Stimulated activated CD4-positive, alpha-beta T cell treated with anti-CD3 and anti-CD28 coated beads, Interleukin-12 subunit alpha, Interleukin-12 subunit beta, amount 100 ng/mL, for 24 hours (primary cell): Measurements from ENCODE around the gene DHPS.

Source experiments
- DNase-seq, 2 experiments: peaks; one replicate each; pipeline ENCODE4 v3.0.0-alpha.2; 2020; ENCODE audit warnings: low read depth in 2 of 2

The DHPS gene

DNA sequence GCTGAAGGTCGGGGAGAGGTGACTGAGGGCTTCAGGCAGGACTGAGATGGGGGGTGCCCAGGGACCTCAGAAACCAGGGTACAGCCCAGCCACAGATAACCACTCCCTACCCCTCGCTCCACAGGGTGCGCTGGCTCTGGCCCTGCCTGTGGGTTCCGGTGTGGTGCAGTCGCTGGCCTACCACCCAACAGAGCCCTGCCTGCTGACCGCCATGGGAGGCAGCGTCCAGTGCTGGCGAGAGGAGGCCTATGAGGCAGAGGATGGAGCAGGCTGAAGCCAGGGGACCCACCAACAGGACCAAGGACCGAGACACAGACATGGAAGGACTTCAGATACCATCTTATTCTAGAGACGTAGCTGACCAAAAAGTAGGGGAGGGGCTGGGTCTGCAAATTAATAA, 6.3 kb downstream of the DHPS start:
- no peak for DNase-seq

DNA sequence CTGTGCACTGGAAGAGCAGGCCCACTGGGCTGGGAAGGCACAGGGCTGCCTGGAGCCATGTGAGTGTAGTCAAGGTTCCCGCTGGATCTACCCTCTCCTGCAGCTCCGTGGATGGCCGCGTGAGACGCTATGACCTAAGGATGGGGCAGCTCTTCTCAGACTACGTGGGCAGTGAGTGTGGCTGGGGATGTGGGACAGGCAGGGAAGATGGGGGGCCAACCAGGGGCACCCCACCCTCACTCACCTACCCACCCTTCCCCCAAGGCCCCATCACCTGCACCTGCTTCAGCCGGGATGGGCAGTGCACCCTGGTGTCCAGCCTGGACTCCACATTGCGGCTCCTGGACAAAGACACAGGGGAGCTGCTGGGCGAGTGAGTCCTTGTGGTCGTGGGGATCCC, 8.9 kb downstream of the DHPS start:
- no peak for DNase-seq

DNA sequence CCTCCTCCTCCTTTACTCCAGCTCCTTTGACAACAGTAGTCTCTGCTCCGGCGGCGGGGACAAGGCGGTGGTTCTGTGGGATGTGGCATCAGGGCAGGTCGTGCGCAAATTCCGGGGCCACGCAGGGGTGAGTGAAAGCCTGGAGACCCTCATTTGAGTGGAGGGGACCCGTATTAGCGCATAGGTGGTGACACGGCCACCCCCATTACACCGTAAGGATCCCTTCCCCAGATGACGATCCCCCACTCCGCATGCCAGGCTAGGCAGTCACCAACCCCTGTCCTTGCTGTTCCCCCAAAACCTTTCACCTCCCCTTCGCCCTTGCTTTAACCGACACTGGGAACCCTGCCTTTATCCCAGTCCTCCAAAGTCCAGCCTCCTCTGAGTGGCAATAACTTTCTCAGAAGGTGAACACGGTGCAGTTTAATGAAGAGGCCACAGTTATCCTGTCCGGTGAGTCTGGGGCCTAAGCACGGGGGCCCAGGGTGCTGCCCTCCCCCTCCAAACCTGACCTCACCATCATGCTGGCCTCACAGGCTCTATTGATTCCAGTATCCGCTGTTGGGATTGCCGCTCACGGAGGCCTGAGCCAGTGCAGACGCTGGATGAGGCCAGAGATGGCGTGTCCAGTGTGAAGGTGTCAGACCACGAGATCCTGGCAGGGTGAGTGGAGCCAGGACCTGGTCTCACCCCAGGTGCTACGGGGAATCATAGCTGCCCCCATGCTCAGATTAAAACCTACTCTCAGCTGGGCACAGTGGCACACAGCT, 11.3 kb downstream of the DHPS start:
- no peak for DNase-seq

DNA sequence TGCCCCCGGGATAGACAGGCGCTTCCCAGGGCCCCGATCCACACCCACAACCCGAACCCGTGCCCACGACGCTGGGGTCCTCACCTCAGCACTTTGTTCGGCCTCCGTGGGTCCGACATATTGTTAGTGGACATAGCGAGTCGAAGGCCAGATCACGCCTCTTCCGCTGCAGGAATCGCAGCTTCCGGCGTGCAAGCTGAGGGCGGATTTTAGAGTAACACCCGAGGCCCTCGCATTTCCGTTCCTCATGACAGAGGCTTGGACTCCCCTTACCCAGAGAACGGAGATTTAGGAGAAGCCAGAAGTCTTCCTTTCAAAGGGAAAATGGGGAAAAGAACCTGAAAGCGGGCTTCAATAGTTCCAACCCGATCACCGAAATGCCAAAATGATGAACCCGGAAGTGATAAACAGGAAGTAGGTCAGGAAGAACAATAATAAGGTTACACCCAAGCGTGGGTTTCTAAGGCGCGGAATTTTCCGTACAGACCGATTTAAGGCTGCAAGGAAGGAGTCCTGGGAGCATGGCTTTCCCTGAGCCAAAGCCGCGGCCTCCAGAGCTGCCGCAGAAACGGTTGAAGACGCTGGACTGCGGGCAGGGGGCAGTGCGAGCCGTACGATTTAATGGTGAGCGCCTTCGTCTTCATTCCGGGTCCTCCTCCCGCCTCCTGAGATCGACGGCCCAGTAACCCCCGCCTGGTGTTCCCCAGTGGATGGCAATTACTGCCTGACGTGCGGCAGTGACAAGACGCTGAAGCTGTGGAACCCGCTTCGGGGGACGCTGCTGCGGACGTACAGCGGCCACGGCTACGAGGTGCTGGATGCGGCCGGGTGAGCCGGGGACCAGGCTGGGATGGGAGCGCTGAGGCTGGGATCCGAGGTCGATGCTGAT, 12.2 kb downstream of the DHPS start:
- peak; percentile 56 to 59 for DNase-seq

DNA sequence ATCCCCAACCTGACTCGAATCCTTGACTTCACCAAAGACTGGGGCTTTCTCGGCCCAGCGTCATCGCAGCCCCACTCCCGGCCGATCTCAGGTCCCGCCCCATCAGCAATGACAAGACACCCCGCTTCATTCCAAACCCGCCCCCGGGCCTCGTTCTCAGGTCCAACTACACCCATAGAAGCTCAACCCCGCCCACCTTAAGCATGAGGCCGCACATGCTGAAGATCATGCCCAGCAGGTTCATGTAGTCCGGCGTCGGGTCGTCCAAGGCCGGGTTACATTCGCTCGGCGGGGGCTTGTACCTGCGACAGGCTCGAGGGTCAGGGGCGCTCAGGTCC, 12.8 kb downstream of the DHPS start:
- peak in 1 of 2 experiments; percentile 54 for DNase-seq

DNA sequence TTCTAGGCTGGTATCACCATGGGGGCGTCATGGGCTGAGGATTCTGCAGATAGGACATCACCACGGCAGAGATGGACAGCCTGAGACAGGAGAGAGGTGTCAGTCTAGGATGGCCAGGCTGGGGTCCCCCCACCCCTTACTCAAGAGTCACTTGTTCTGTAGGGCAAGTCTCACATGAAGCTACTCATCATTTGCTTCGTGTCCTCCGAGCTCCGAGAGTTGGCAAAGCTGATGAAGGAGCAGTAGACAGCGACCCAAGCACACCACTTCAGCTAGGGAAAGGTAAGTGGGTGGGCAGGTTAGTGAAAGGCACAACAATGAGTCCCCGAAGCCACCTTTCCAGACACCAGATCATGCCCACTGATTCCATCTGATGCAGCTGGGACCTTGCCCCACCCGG, 13.3 kb downstream of the DHPS start:
- DNase-seq, result no peak

DNA sequence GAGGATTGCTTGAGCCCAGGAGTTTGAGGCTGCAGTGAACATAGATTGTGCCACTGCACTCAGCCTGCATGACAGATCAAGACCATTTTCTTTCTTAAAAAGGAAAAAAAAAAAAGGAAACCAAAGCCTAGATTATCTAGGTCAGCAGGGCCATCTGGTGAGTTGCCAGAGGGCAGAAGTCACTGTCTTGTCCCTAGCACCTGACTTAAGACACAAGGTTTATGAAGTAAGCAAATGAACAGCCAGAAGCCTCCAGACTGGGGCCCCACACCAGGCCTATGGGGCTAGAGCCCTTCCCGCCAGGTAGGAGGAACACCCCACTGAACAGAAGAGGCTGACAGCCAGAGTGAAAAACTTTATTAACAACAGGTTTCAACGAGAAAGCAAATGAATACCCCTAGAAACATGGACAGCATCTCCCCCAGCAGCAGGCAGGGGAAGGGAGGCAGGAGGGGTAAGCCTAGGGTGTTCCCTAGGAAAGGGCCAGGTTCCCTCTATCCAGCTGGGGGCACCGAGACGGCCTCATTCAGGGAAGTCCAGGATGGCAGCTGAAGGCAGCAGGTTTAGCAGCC, 13.9 kb downstream of the DHPS start:
- DNase-seq, result no peak

DNA sequence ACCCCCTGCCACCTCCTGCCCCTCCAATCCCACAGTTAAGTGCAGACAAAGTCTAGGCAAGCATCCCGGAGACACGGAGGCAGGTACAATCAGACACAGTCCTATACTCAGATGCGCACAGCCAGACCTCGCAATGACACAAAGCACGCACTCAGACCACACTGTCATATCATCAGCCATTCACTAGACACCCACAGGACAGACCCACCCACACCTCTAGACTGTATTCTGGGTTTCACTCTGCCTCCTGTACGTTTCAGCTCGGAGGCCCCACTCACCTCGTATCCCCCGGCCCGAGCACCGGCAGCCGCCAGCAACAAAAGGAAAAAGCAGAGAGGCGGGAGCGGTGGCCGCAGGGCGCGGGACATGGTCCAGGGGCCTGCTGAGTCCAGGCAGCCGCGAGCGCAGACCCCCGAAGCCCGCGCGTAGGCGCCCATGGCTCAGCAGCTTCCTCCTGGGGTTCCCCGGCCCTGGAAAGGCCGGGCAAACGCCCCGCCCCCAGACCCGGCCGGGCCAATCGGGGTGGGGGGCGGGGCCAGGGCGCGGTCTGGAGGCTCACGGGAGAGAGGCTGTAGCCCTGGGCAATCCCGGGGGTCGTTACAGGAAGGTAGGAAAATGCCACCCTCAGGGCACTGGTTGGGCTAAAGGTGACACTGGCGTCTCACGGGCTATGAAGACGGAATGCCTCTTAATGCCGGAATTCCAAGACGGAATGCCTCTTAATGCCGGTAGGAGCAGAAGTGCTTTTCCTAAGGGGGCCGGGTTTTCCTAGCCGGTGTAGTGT, 15.2 kb downstream of the DHPS start, which contains the start of the genes MAN2B1 and WDR83:
Gene MAN2B1 (minus strand): TSS at position 478 of the 784 bp plus-strand sequence. CDS start 41 bp downstream, at position 437.
Gene WDR83 (plus strand): TSS at position 543 of the 784 bp plus-strand sequence. CDS start 2,984 bp downstream, outside the sequence.
- DNase-seq, result peak; percentile 67 to 74

DNA sequence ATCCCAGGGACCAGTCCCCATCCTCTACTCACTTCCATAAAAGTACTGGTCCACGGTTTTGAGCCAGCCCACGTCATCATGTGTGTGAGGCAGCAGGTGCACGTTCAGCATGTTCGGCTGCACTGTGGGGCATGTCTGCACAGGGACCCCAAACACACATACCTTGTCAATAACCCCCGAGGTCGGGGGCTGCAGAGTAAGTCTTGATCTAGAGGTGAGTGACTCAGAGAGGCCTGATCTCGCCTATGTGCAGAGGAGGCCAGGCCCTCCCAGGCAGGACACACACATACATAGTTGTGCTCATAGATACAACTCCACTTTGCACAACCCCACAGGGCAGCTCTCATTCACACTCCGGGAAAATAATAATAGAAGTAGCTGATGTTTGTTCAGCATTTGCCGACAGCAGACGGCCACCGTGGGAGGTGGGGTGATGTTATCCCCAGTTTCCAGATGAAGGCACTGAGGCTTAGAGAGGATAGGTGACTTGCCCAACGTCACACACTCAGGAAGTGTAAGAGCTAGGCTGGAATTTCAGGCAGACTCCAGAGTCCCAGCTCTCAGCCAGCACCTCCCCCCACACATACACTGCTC, 15.9 kb downstream of the DHPS start:
- no peak for DNase-seq

DNA sequence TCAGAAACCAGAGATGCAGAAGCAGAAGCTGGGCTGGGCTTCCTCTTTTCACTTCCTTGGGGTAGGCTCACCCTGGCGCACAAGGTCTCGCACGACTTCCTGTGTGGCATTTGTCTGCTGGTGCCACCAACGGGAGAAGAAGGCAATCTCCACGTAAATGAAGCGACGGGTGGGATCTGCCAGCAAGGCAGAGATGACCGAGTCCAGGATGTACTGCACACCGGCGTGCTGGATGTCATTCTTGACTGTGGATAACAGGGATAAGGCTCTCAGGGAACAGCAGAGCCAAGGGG, 16.5 kb downstream of the DHPS start:
- peak in 1 of 2 experiments; percentile 43 for DNase-seq

DNA sequence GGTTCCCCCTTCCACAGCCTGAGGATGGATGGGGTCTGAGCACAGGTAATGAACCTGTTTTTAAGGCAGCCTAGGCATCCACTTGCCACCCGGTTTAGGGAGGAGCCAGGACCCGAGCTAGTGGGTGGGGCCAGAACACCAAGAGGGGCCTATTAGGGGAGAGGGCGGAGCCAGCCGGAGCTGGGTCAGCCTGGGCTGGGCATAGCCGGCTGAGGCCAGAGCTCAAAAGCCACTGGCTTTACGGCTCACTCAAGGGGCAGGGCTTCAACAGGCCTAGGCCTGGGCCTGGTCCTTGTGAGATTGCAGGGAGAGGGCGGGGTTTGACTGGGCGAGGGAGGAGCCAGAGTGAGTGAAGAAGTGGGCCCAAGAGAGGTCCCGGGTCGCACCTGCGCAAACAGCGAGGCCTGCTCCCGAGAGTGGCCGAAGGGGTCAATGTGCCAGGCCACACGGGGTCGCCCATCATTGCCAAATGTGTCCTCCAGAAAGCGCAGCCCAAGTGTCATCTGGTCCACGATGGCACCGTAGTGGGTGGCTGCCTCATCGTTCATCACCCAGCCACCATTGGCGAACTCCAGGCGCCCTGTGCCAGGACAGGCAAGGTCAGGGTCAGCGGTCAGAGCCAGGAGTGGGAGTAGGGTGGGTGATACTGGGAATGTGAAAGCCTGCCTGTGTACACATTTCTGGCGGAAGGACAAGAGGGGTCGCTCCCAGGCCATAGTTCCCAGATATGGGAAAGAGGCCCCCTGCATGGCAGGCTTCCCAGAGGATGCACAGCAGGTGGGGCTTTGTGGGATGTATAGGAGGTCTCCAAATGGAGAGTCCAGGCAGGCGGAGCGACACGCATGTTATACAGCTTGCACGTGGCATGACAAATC, 17.0 kb downstream of the DHPS start:
- no peak for DNase-seq

DNA sequence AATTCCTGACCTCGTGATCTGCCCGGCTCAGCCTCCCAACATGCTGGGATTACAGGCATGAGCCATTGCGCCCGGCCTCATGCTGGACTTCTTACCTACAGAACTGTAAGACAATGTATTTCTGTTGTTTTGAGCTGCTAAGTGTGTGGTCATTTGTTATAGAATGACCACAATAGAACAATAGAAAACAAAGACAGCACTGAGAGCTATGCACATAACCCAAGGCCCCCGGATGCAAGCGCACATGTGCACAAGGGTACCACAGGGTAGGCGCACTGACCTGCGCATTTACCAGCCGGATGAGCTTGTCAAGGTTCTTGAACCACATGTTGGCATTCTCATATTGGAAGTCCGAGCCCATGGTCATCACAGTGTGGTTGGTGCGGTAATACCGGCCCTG, 20.7 kb downstream of the DHPS start:
- no peak for DNase-seq

DNA sequence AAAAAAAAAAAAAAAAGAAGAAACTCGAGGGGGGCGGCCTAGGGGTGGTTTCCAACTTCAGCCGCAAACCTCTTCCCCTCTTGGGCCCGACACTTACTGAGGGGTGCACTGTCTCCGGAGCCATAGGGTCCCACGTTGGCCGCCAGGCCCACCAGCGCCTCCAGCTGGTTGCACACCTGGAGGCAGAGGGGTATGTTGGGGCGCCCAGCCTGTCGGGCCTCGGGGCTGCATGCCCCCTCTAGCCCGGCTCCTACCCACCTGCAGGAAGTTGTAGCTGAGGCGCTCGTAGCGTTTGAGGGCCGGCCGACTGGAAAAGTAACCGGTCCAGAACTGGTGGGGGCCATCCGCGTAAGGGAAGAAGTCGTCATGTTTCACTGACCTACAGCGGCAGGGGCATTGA, 23.7 kb downstream of the DHPS start:
- DNase-seq, result no peak

DNA sequence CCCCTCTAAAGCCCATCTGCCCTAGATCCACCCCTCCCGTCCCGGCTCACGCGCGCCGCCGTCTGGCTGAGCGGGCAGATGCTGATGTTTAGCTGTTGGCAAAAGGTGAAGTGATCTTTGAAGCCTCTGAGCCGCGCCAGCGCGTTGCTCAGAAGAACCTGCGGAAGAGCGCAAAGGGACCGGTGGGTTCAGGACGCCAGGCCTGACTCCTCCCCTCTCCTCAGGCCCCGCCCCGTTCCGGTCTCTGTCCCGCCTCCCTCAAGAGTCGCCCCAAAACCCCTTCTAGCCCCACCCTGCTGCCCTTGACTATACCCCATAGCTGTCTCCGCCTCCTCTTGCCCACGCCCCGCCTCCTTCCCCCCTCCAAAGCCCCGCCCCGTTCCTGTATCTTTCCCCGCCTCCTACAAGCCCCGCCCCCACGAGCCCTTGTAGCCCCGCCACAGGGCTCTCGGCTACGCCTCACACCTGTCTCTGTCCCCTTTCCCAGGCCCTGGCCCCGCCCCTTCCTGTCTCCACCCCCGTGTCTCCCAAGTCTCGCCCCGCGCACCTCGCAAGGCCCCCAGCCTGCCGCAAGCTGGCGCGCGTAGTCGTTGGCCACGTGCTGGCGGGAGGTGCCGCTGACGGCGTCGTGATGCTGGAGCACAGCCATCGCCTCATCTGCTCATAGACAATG, 24.6 kb downstream of the DHPS start:
- peak in 1 of 2 experiments; percentile 33 for DNase-seq

DNA sequence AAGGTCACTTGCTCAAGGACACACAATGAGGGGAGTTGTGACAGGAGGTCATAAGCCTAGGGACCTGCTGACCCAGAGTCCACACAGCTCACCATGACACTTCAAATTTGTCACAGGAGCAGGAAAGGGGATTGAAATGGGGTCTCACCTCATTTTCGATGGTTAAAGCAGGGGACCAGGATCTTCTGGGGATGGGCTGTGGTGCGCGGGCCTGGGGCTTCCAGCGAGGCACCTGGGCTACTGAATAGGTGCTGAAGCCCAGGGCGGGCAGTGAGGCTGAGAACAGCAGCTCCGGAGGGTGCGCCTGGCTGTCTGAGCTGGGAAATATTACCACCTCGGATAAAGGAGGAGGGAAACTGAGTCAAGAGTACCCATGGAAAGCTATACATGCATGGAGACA, 26.1 kb downstream of the DHPS start:
- no peak for DNase-seq

DNA sequence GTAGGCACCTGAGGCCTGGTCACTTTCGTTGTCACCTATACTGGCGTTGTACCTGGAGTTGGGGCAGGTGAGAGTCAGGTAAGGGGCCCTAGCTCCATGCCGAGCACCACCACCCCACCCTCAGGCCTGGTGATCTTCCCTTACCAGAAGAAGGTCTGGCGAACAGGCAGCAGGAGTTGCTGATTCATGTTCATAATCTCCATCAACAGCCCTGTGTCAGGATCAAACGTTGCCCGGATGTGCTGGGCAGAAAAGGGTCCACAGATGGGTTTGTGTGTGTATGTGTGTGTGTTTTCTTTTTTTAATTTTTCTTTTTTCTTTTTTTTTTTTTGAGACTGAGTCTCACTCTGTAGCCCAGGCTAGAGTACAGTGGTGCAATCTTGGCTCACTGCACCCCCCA, 29.5 kb downstream of the DHPS start:
- DNase-seq, result no peak

DNA sequence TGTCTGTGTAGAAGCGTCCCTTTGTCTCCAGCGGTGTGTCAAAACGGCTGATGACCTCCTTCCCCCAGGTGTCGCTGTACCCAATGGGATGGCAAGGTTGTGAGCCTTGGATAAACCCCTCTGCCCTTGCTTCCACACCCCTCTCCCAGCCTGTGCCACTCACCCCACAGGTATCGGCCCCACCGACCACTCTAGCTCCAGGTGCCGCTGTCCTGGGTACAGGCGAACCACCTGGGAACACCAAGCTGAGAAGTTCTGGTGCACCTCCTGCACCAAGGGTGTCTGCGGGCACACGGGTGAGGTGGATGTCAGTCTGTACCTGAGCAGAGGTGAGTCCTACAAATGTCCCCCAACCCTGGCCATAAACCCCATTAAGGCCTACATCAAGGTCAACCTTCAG, 31.7 kb downstream of the DHPS start:
- no peak for DNase-seq

DNA sequence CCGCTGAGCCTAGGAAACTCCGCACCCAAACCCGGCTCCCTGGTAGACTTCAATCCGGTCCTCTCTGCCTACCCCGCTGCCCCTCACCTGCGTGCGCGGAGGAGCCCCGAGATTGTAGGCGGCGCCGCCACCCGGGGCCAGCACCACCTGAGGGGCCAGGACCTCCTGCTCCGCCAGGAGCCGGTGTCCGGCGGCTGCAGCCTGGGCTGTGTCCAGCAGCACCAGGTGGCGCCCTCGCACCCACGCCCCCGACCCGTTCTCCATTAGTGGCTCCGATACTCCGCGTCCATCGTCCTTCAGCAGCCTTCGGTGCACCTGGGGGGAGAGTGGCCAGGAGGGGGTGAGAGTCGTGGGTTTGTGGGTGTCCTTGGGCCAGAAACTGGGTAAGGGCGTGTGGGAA, 33.6 kb downstream of the DHPS start:
- DNase-seq, result no peak

DNA sequence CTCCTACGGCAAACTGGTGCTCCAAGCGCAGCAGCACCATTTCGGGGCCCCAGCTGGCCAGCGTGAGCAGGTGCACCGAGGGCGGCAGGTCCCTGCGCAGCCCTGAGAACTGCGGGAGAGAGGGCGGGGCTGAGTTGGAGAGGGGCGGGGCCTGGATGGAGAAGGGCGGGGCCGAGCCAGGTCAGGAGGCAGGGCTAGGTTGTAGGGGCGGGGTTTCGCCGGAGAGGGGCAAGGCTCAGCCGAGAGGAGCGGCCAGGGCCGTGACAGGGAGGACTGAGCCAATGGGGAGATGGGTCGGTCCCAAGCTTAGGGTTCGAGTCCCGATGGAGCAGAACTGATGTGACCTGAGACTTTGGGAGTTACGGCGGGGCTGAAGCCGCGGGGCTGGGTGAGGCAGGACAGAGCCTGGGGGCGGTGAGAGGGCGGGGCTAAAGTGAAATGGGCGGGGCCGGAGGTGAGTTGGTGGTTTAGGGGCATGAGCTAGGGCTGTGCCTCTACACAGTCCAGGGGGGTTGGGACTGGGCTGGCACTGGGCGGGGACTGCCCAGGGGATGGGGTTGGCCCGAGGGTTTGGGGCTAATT, 34.1 kb downstream of the DHPS start:
- peak in 1 of 2 experiments; percentile 30 for DNase-seq

DNA sequence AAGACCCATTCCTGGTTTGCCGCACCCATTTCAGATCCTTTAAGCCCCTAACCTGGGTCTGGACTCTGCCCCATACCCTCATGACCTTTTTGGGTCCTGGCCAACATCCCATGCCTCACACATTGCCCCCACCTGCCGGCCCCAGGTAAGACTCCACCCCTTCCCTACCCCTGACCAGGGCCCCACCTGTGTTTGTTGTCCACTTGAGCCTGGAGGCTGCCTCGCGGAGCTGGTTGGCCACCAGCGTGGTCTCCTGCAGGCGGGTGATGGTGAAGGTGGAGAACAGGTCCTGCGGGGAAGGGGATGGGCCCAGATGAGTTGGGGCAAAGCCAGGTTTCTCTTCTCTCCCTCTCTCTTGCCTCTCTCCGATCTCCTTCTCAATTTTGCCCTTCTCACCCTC, 34.6 kb downstream of the DHPS start:
- DNase-seq, result no peak
